Prostate gland (tissue), 2 donors: ENCODE data around the gene SYT13. TPM values are rescaled to one million over a fixed set of nuclear protein-coding genes. Genes with fewer than 3 reads are reported as not detected.

Experiments used
- DNase-seq: peaks from one replicate; pipeline ENCODE4 v3.0.0-alpha.2; 2019; ENCODE audit warnings: low spot score
- H3K27ac ChIP-seq, 2 donors: fragments of 200-600 bp; sonication (generic); 2 replicates each; pipeline ENCODE4 v1.5.1; 2017 to 2019
- H3K27me3 ChIP-seq: fragments of 200-600 bp; sonication (generic); replicated peaks from 2 replicates; pipeline ENCODE4 v1.5.1; 2019; ENCODE audit not compliant: insufficient read depth
- H3K36me3 ChIP-seq, 2 donors: fragments of 200-600 bp; sonication (generic); 1 replicate in 1 of 2; 2 replicates in 1 of 2; pipeline versions ENCODE4 v1.5.1 to v1.8.1; 2017 to 2019
- H3K4me1 ChIP-seq: fragments of 200-600 bp; sonication (generic); replicated peaks from 2 replicates; pipeline ENCODE4 v1.5.1; 2019
- H3K4me3 ChIP-seq, 2 donors: fragments of 200-600 bp; sonication (generic); 2 replicates each; pipeline ENCODE4 v1.5.1; 2017 to 2019
- H3K9me3 ChIP-seq: fragments of 200-600 bp; sonication (generic); 2 replicates; pipeline ENCODE4 v1.5.1; 2017
- CTCF ChIP-seq, 4 experiments: fragments of 200-600 bp in 2 of 4; fragments of 450-650 bp in 2 of 4; sonication (generic) in 2 of 4; IDR thresholded peaks; 1 replicate in 3 of 4; 2 replicates in 1 of 4; pipeline ENCODE4 v1.5.1; 2016 to 2019; ENCODE audit warnings: antibody characterized with exemption in 4 of 4, mild to moderate bottlenecking in 2 of 4, moderate library complexity in 2 of 4
- POLR2A ChIP-seq: fragments of 450-650 bp; IDR thresholded peaks from one replicate; pipeline ENCODE4 v1.6.1; 2016; ENCODE audit warnings: antibody characterized with exemption, mild to moderate bottlenecking
- POLR2AphosphoS5 ChIP-seq: sonication (generic); formaldehyde crosslinking; IDR thresholded peaks from one replicate; pipeline ENCODE4 v1.6.1; 2017; ENCODE audit warnings: antibody characterized with exemption
- WGBS: methylation state at CpG from one replicate; pipeline ENCODE4 v1.1.5; 2018; 5-methylcytosine and 5-hydroxymethylcytosine counted together
- intact Hi-C: fragments of 100-400 bp; cut with DNase I; formaldehyde crosslinking; loops from one replicate; pipeline ENCODE4 v1.14.2; 2022
- total RNA-seq, 2 donors: library from RNA; depleted of rRNA; stranded (reverse); fragments of >200 nt; gene quantifications; one replicate each; pipeline ENCODE4 v1.1.0, GENCODE V29; 2016

SYT13 gene
- total RNA-seq, 2 donors from 2014 or later: 0.80 to 4.8 TPM

- no peaks in the 10 kb centered on the region for H3K9me3 ChIP-seq
- WGBS: 94% methylated on average over 20 of the region's 21 CpGs
- H3K27ac ChIP-seq: no peak overlapping the region
- intact Hi-C loops: no loop called here
- no peak for TF ChIP-seq POLR2AphosphoS5
- no peak for TF ChIP-seq POLR2A
- TF ChIP-seq CTCF (IDR thresholded peaks at IDR 0.05): no peak
- no peak overlapping the region for H3K4me3 ChIP-seq
- H3K4me1 ChIP-seq: no peaks in the 10 kb centered on the region
- H3K27me3 ChIP-seq: no peaks in the 10 kb centered on the region
- DNase-seq: no peak
- no peaks in the 10 kb centered on the region for H3K36me3 ChIP-seq
Measured at GRCh38 chr11:45226901-45227300, 59.2 kb downstream of the SYT13 start.

- H3K27ac ChIP-seq: no peak overlapping the region
- H3K27me3 ChIP-seq: no peaks in the 10 kb centered on the region
- H3K4me1 ChIP-seq: no peaks in the 10 kb centered on the region
- DNase-seq: no peak
- no peak overlapping the region for H3K4me3 ChIP-seq
- no peaks in the 10 kb centered on the region for H3K36me3 ChIP-seq
- TF ChIP-seq POLR2AphosphoS5: no peak
- over 99% methylated on average over 39 of the region's 39 CpGs for WGBS
- no peaks in the 10 kb centered on the region for H3K9me3 ChIP-seq
- intact Hi-C loops: no loop called here
Measured at GRCh38 chr11:45225961-45226871, 59.9 kb downstream of the SYT13 start.

- H3K9me3 ChIP-seq: no peaks in the 10 kb centered on the region
- TF ChIP-seq POLR2AphosphoS5 (no peak), CTCF (IDR thresholded peaks at IDR 0.05) (no peak), POLR2A (no peak)
- H3K27me3 ChIP-seq: no peaks in the 10 kb centered on the region
- H3K4me1 ChIP-seq: no peaks in the 10 kb centered on the region
- H3K36me3 ChIP-seq: no peaks in the 10 kb centered on the region
- no peak overlapping the region for H3K4me3 ChIP-seq
- intact Hi-C loops: no loop called here
- H3K27ac ChIP-seq: no peak overlapping the region
- DNase-seq: no peak
- WGBS: 89% methylated on average over 1 of the region's 1 CpG
Measured at GRCh38 chr11:45225277-45225676, 60.9 kb downstream of the SYT13 start.

- WGBS: 96% methylated on average over 11 of the region's 11 CpGs
- TF ChIP-seq POLR2A (no peak), CTCF (IDR thresholded peaks at IDR 0.05) (no peak), POLR2AphosphoS5 (no peak)
- no peaks in the 10 kb centered on the region for H3K27me3 ChIP-seq
- no peaks in the 10 kb centered on the region for H3K36me3 ChIP-seq
- DNase-seq: no peak
- intact Hi-C loops: no loop called here
- H3K4me1 ChIP-seq: no peaks in the 10 kb centered on the region
- no peak overlapping the region for H3K27ac ChIP-seq
- H3K4me3 ChIP-seq: no peak overlapping the region
- no peaks in the 10 kb centered on the region for H3K9me3 ChIP-seq
Measured at GRCh38 chr11:45224766-45225165, 61.4 kb downstream of the SYT13 start.

GRCh38 chr11:45223496-45223895 lies 62.6 kb downstream of the SYT13 start:
- intact Hi-C loops: no loop called here
- WGBS: 96% methylated on average over 5 of the region's 5 CpGs

More at GRCh38 chr11:45223496-45223895, 62.6 kb downstream of the SYT13 start:
- Histone ChIP-seq H3K27ac (no peak overlapping the region), H3K4me1 (no peaks in the 10 kb centered on the region), H3K36me3 (no peaks in the 10 kb centered on the region), H3K4me3 (no peak overlapping the region), H3K27me3 (no peaks in the 10 kb centered on the region), H3K9me3 (no peaks in the 10 kb centered on the region)
- TF ChIP-seq POLR2AphosphoS5: no peak
- no peak for TF ChIP-seq POLR2A
- TF ChIP-seq CTCF (IDR thresholded peaks at IDR 0.05): no peak
- DNase-seq: no peak
